Cardiac muscle cell (in vitro differentiated cells and primary cell): ENCODE results near the gene NUP153. TPM values are rescaled to one million over a fixed set of nuclear protein-coding genes. Genes with fewer than 3 reads are reported as not detected.

Experiments
- DNase-seq, 2 donors: peaks; one replicate each; pipeline versions ENCODE4 v3.0.0 to v3.0.0-alpha.2; 2010 to 2017; ENCODE audit warnings: low read depth in 1 of 2, low spot score in 1 of 2
- H3K27ac ChIP-seq: fragments of 200-600 bp; sonication (generic); 2 replicates; pipeline ENCODE4 v1.5.1; 2016
- H3K27me3 ChIP-seq: fragments of 200-600 bp; sonication (generic); 2 replicates; pipeline ENCODE4 v1.6.0; 2016; ENCODE audit warnings: control low read depth
- H3K36me3 ChIP-seq: fragments of 200-600 bp; sonication (generic); 2 replicates; pipeline ENCODE4 v1.5.1; 2016; ENCODE audit warnings: control low read depth
- H3K4me1 ChIP-seq: fragments of 200-600 bp; sonication (generic); 2 replicates; pipeline ENCODE4 v1.8.1; 2017; ENCODE audit warnings: low read depth, mild to moderate bottlenecking, mixed run types
- H3K4me3 ChIP-seq: fragments of 200-600 bp; sonication (generic); 2 replicates; pipeline ENCODE4 v1.5.1; 2016; ENCODE audit warnings: mild to moderate bottlenecking
- H3K9me3 ChIP-seq: fragments of 200-600 bp; sonication (generic); 2 replicates; pipeline ENCODE4 v1.5.1; 2017; ENCODE audit warnings: low read depth, mild to moderate bottlenecking, control low read depth
- polyA plus RNA-seq: library from polyadenylated mRNA; unstranded; fragments of >200 nt; fragmentation: Nextera tagmentation; extraction: Ambion mirVana; gene quantifications from 2 replicates; pipeline ENCODE4 v1.2.1, GENCODE V29; 2016
- total RNA-seq: library from RNA; depleted of rRNA; stranded (reverse); fragments of >200 nt; gene quantifications from 2 replicates; pipeline ENCODE4 v1.2.3, GENCODE V29; 2016
- TF ChIP-seq, protein P1 (sequence below): IDR thresholded peaks from 2 replicates; pipeline ENCODE4 v1.5.1; 2012; ENCODE audit warnings: low read depth, mild to moderate bottlenecking, low read length

NUP153 gene
- total and polyA plus RNA-seq, 2 experiments from 2014 or later, result 9.2 to 26.2 TPM

- no peak overlapping the region for H3K4me3 ChIP-seq
- peaks cover 12% of the 10 kb centered on the region for H3K4me1 ChIP-seq
- no peaks in the 10 kb centered on the region for H3K36me3 ChIP-seq
- H3K9me3 ChIP-seq, result no peaks in the 10 kb centered on the region
- TF ChIP-seq, protein P1, sequence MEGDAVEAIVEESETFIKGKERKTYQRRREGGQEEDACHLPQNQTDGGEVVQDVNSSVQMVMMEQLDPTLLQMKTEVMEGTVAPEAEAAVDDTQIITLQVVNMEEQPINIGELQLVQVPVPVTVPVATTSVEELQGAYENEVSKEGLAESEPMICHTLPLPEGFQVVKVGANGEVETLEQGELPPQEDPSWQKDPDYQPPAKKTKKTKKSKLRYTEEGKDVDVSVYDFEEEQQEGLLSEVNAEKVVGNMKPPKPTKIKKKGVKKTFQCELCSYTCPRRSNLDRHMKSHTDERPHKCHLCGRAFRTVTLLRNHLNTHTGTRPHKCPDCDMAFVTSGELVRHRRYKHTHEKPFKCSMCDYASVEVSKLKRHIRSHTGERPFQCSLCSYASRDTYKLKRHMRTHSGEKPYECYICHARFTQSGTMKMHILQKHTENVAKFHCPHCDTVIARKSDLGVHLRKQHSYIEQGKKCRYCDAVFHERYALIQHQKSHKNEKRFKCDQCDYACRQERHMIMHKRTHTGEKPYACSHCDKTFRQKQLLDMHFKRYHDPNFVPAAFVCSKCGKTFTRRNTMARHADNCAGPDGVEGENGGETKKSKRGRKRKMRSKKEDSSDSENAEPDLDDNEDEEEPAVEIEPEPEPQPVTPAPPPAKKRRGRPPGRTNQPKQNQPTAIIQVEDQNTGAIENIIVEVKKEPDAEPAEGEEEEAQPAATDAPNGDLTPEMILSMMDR, result no peak
- DNase-seq, result no peak
- no peaks in the 10 kb centered on the region for H3K27me3 ChIP-seq
- H3K27ac ChIP-seq, result peak overlapping the region; percentile 2
These were observed 6.0 kb downstream of the NUP153 start for GRCh38 chr6:17700421-17701416.

GRCh38 chr6:17691925-17692538 lies 14.7 kb downstream of the NUP153 start:
- Histone ChIP-seq H3K27ac (peak overlapping the region; percentile 38), H3K36me3 (peaks cover 7% of the 10 kb centered on the region), H3K27me3 (no peaks in the 10 kb centered on the region), H3K4me1 (no peaks in the 10 kb centered on the region), H3K4me3 (no peak overlapping the region), H3K9me3 (no peaks in the 10 kb centered on the region)
- no peak for DNase-seq
- TF ChIP-seq, protein P1, result no peak

- H3K4me1 ChIP-seq, result no peaks in the 10 kb centered on the region
- peaks cover 7% of the 10 kb centered on the region for H3K36me3 ChIP-seq
- no peak overlapping the region for H3K4me3 ChIP-seq
- H3K9me3 ChIP-seq, result no peaks in the 10 kb centered on the region
- DNase-seq, result no peak
- TF ChIP-seq, protein P1, result no peak
- H3K27me3 ChIP-seq, result no peaks in the 10 kb centered on the region
- H3K27ac ChIP-seq, result no peak overlapping the region
These were observed 18.2 kb downstream of the NUP153 start for GRCh38 chr6:17688481-17688880.

GRCh38 chr6:17687136-17687535 lies 19.6 kb downstream of the NUP153 start:
- TF ChIP-seq, protein P1, result no peak
- peaks cover 7% of the 10 kb centered on the region for H3K36me3 ChIP-seq
- H3K27ac ChIP-seq, result no peak overlapping the region
- H3K9me3 ChIP-seq, result no peaks in the 10 kb centered on the region
- no peak for DNase-seq
- no peaks in the 10 kb centered on the region for H3K27me3 ChIP-seq
- no peak overlapping the region for H3K4me3 ChIP-seq
- no peaks in the 10 kb centered on the region for H3K4me1 ChIP-seq

- no peak overlapping the region for H3K4me3 ChIP-seq
- TF ChIP-seq, protein P1, result no peak
- peaks cover 10% of the 10 kb centered on the region for H3K36me3 ChIP-seq
- no peak for DNase-seq
- peak overlapping the region; percentile 35 for H3K27ac ChIP-seq
- H3K27me3 ChIP-seq, result no peaks in the 10 kb centered on the region
- H3K4me1 ChIP-seq, result no peaks in the 10 kb centered on the region
- no peaks in the 10 kb centered on the region for H3K9me3 ChIP-seq
These were observed 22.6 kb downstream of the NUP153 start for GRCh38 chr6:17684134-17684533.
